ENCODE results near the gene KRTAP5-2. TPM values are rescaled to one million over a fixed set of nuclear protein-coding genes. Genes with fewer than 3 reads are reported as not detected.
"Not testable (repeated sequence)": the region's sequence is repeated elsewhere in the genome, so short reads cannot be mapped to it uniquely, and the experiment has no call there.

KRTAP5-2 gene
- total and polyA plus RNA-seq, 9 of the 15 experiments (the other 6 are each of a cell fraction or from before 2014, with no cell fraction given), result not detected

DNA sequence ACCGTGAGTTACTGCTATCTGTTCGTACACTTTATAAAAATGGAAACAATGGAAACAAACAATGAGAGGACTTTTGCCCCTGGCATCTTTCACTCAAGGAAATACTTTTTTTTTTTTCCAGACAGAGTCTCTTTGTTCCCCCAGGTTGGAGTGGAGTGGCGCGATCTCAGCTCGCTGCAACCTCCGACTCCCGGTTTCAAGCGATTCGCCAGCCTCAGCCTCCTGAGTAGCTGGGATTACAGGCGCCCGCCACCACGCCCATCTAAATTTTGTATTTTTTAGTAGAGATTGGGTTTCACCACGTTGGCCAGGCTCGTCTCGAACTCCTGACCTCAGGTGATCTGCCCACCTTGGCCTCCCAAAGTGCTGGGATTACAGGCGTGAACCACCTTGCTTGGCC, 22.3 kb downstream of the KRTAP5-2 start:
- H4K20me1 ChIP-seq (replicated peaks; ENCODE audit: control insufficient read depth, insufficient read depth, low read length); ATAC-seq; H3K9ac ChIP-seq (ENCODE audit: insufficient read depth in 1 of 2, low read depth in 2 of 2, low read length in 2 of 2); H3K9me3 ChIP-seq (replicated peaks; ENCODE audit: control insufficient read depth, insufficient read depth, low read depth, low read length); BruUV-seq (replicated peaks); H2AFZ ChIP-seq (ENCODE audit: low read depth, low read length); DNase-seq (ENCODE audit: extremely low read depth in 1 of 4, low spot score in 3 of 4); H3K36me3 ChIP-seq (ENCODE audit: control insufficient read depth, insufficient read depth, low read length); POLR2A ChIA-PET; H3K9me1 ChIP-seq (ENCODE audit: control insufficient read depth, insufficient read depth, low read length); H3K27ac ChIP-seq (ENCODE audit: extremely low read depth, low read depth, low read length); FAIRE-seq; in situ Hi-C loops (cut with MboI); H3K4me2 ChIP-seq (ENCODE audit: insufficient read depth, low read length); H3K4me3 ChIP-seq; H3K79me2 ChIP-seq (ENCODE audit: control insufficient read depth, insufficient read depth, low read length): not testable (repeated sequence)
- Histone ChIP-seq H3K4me1 (replicated peaks in 1 of 2; ENCODE audit: control insufficient read depth in 2 of 2, insufficient read depth in 2 of 2, low read length in 2 of 2) (peaks cover 0 to 36% of the 10 kb centered on the region in 2 experiments; a peak in 3 of 5 replicates), H3K27me3 (ENCODE audit: control insufficient read depth in 2 of 2, insufficient read depth in 2 of 2, low read length in 2 of 2) (peaks cover 0 to 20% of the 10 kb centered on the region in 2 experiments; a peak in 3 of 5 replicates)
- intact Hi-C loops (cut with micrococcal nuclease), result loop anchor here (2.0 to 10.0 kb wide), 4 partner anchors 29 to 461 kb away; no protein-coding TSS in a partner anchor
- CTCF ChIA-PET (ENCODE audit: low intra/inter-chr PET ratio), result interaction anchor here (1.2 kb wide), 1 partner anchor 122 kb away, joined by 8 read pairs; no protein-coding TSS in a partner anchor
- WGBS (ENCODE audit: insufficient coverage, low coverage, missing lambda C conversion rate), result 6% methylated on average over 14 of the region's 16 CpGs

DNA sequence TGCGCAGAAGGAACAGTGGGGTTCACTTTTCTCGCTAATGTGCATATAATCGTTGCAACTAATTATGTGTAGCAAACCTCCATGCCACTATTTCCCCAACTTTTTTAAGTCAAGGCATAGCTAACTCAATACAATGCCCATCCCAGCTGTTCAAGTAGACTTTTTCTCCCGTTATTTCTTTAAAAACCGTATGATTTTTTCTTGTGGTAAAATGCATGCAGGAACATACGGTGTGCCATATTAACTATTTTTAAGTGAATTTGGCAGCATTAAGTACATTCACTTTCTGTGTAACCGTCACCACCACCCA, 23.2 kb downstream of the KRTAP5-2 start:
- Histone ChIP-seq H3K9me3 (replicated peaks; ENCODE audit: control insufficient read depth, insufficient read depth, low read depth, low read length) (peaks cover 7% of the 10 kb centered on the region; the same call in 1 of the 2 replicates), H3K36me3 (ENCODE audit: control insufficient read depth, insufficient read depth, low read length) (no peaks in the 10 kb centered on the region), H3K9ac (ENCODE audit: insufficient read depth in 1 of 2, low read depth in 2 of 2, low read length in 2 of 2) (no peak overlapping the region), H3K27me3 (ENCODE audit: control insufficient read depth in 2 of 2, insufficient read depth in 2 of 2, low read length in 2 of 2) (peaks cover 0 to 24% of the 10 kb centered on the region in 2 experiments; a peak in 3 of 5 replicates), H3K4me2 (ENCODE audit: insufficient read depth, low read length) (no peak overlapping the region), H3K27ac (ENCODE audit: extremely low read depth, low read depth, low read length) (no peak overlapping the region), H3K4me1 (replicated peaks in 1 of 2; ENCODE audit: control insufficient read depth in 2 of 2, insufficient read depth in 2 of 2, low read length in 2 of 2) (peaks cover 0 to 38% of the 10 kb centered on the region in 2 experiments; a peak in 3 of 5 replicates), H3K4me3 (no peak overlapping the region), H2AFZ (ENCODE audit: low read depth, low read length) (no peak overlapping the region), H3K79me2 (ENCODE audit: control insufficient read depth, insufficient read depth, low read length) (no peaks in the 10 kb centered on the region), H3K9me1 (ENCODE audit: control insufficient read depth, insufficient read depth, low read length) (no peaks in the 10 kb centered on the region), H4K20me1 (replicated peaks; ENCODE audit: control insufficient read depth, insufficient read depth, low read length) (peaks cover 8% of the 10 kb centered on the region; the same call in 1 of the 2 replicates)
- ChIA-PET POLR2A (interaction anchor here (0.6 to 1.0 kb wide), 5 partner anchors 8 to 126 kb away, joined by 3 to 5 read pairs (median 4); no protein-coding TSS in a partner anchor), CTCF (ENCODE audit: low intra/inter-chr PET ratio) (interaction anchor here (0.7 to 2.3 kb wide), 6 partner anchors 20 to 372 kb away, joined by 3 to 19 read pairs (median 5); no protein-coding TSS in a partner anchor)
- no TSS peak for BruUV-seq (replicated peaks)
- in situ Hi-C loops (cut with MboI) (no loop called here), intact Hi-C loops (cut with micrococcal nuclease) (loop anchor here (2.0 to 10.0 kb wide), 5 partner anchors 28 to 460 kb away; no protein-coding TSS in a partner anchor)
- ATAC-seq (no peak), FAIRE-seq (no peak), DNase-seq (ENCODE audit: extremely low read depth in 1 of 4, low spot score in 3 of 4) (no peak)
- 3% methylated on average over 6 of the region's 7 CpGs for WGBS (ENCODE audit: insufficient coverage, low coverage, missing lambda C conversion rate)
- no peak for TF ChIP-seq MITF (IDR thresholded peaks at IDR 0.05)
- no peak for TF ChIP-seq FOXP1 (CRISPR knock-in tag; IDR thresholded peaks at IDR 0.05)
- no peak for TF ChIP-seq NCOA2 (IDR thresholded peaks at IDR 0.05; ENCODE audit: partially characterized antibody in 2 of 2)
- TF ChIP-seq FOXP4 (CRISPR knock-in tag; IDR thresholded peaks at IDR 0.05; ENCODE audit: borderline replicate concordance), result no peak
- TF ChIP-seq, protein P1, sequence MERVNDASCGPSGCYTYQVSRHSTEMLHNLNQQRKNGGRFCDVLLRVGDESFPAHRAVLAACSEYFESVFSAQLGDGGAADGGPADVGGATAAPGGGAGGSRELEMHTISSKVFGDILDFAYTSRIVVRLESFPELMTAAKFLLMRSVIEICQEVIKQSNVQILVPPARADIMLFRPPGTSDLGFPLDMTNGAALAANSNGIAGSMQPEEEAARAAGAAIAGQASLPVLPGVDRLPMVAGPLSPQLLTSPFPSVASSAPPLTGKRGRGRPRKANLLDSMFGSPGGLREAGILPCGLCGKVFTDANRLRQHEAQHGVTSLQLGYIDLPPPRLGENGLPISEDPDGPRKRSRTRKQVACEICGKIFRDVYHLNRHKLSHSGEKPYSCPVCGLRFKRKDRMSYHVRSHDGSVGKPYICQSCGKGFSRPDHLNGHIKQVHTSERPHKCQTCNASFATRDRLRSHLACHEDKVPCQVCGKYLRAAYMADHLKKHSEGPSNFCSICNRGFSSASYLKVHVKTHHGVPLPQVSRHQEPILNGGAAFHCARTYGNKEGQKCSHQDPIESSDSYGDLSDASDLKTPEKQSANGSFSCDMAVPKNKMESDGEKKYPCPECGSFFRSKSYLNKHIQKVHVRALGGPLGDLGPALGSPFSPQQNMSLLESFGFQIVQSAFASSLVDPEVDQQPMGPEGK (CRISPR knock-in tag; IDR thresholded peaks at IDR 0.05; ENCODE audit: borderline replicate concordance), result no peak
- no peak for TF ChIP-seq NFATC3 (IDR thresholded peaks at IDR 0.05)
- no peak for TF ChIP-seq ZNF23 (CRISPR knock-in tag; IDR thresholded peaks at IDR 0.05)
- no peak for TF ChIP-seq TCF7L2 (IDR thresholded peaks at IDR 0.05; ENCODE audit: low read depth, low read length)
- no peak for TF ChIP-seq NR1H2 (CRISPR knock-in tag; IDR thresholded peaks at IDR 0.05)
- TF ChIP-seq SP1 (CRISPR knock-in tag; IDR thresholded peaks at IDR 0.05), result no peak

Measured in K562 (cell line).